Keratinocyte (primary cell): Measurements from ENCODE around the gene CLN3. TPM values are rescaled to one million over a fixed set of nuclear protein-coding genes. Genes with fewer than 3 reads are reported as not detected.

Experiments used
- DNase-seq: peaks from one replicate; pipeline ENCODE4 v3.0.0-alpha.2; 2011; ENCODE audit warnings: low read depth, missing footprints, low spot score
- FAIRE-seq: peaks from 2 replicates; lab custom pipeline; 2011; peaks lifted over from hg19 to GRCh38; lab: Jason Lieb, UNC
- H2AFZ ChIP-seq: 2 replicates; pipeline ENCODE4 v1.6.0; 2012; ENCODE audit warnings: low read length, control low read depth, inconsistent platforms; ENCODE audit not compliant: control insufficient read depth
- H3K27ac ChIP-seq: 2 replicates; pipeline ENCODE4 v1.5.1; 2011; ENCODE audit warnings: low read length; ENCODE audit not compliant: control insufficient read depth, insufficient read depth
- H3K27me3 ChIP-seq: 3 replicates; pipeline ENCODE4 v1.6.0; 2011; ENCODE audit warnings: low read length; ENCODE audit not compliant: control insufficient read depth, insufficient read depth; ENCODE audit errors: extremely low read depth
- H3K36me3 ChIP-seq, 2 experiments: 2 replicates in 1 of 2; 3 replicates in 1 of 2; pipeline ENCODE4 v1.5.1; 2011; ENCODE audit warnings: low read length in 2 of 2, mild to moderate bottlenecking in 1 of 2; ENCODE audit not compliant: control insufficient read depth in 2 of 2, insufficient read depth in 2 of 2; ENCODE audit errors: extremely low read depth in 1 of 2
- H3K4me1 ChIP-seq: 3 replicates; pipeline ENCODE4 v1.5.1; 2011; ENCODE audit warnings: low read length; ENCODE audit not compliant: control insufficient read depth, insufficient read depth; ENCODE audit errors: extremely low read depth
- H3K4me2 ChIP-seq: 3 replicates; pipeline ENCODE4 v1.6.0; 2011; ENCODE audit warnings: low read depth, low read length; ENCODE audit not compliant: control insufficient read depth, insufficient read depth; ENCODE audit errors: extremely low read depth
- H3K4me3 ChIP-seq, 3 experiments: fragments of 200-600 bp in 1 of 3; sonication (generic) in 1 of 3; 2 replicates in 2 of 3; 3 replicates in 1 of 3; pipeline ENCODE4 v1.5.1; 2011 to 2016; ENCODE audit warnings: low read length in 3 of 3, mild to moderate bottlenecking in 3 of 3, control low read depth in 2 of 3, inconsistent platforms in 1 of 3, low read depth in 1 of 3, mixed read lengths in 1 of 3, mixed run types in 1 of 3, moderate library complexity in 1 of 3; ENCODE audit not compliant: control insufficient read depth in 2 of 3, insufficient read depth in 2 of 3; ENCODE audit errors: extremely low read depth in 1 of 3
- H3K79me2 ChIP-seq: 2 replicates; pipeline ENCODE4 v1.6.0; 2012; ENCODE audit warnings: low read length; ENCODE audit not compliant: control insufficient read depth, insufficient read depth
- H3K9ac ChIP-seq: 3 replicates; pipeline ENCODE4 v1.6.0; 2011; ENCODE audit warnings: low read length; ENCODE audit not compliant: control insufficient read depth, insufficient read depth; ENCODE audit errors: extremely low read depth
- H3K9me1 ChIP-seq: 3 replicates; pipeline ENCODE4 v1.6.0; 2011; ENCODE audit warnings: low read length; ENCODE audit not compliant: control insufficient read depth, insufficient read depth; ENCODE audit errors: extremely low read depth
- H3K9me3 ChIP-seq: 2 replicates; pipeline ENCODE4 v1.5.1; 2012; ENCODE audit warnings: low read depth, low read length; ENCODE audit not compliant: control insufficient read depth
- H4K20me1 ChIP-seq: 3 replicates; pipeline ENCODE4 v1.6.0; 2011; ENCODE audit warnings: low read length; ENCODE audit not compliant: control insufficient read depth, insufficient read depth; ENCODE audit errors: extremely low read depth
- CTCF ChIP-seq, 3 experiments: IDR thresholded peaks in 1 of 3; conservative IDR thresholded peaks in 1 of 3; optimal IDR thresholded peaks in 1 of 3; 2 replicates in 2 of 3; 3 replicates in 1 of 3; pipeline versions ENCODE3 to v1.5.1; 2011; ENCODE audit warnings: low read length in 3 of 3, mild to moderate bottlenecking in 3 of 3, moderate library complexity in 2 of 3, control low read depth in 1 of 3, inconsistent platforms in 1 of 3; ENCODE audit not compliant: insufficient read depth in 2 of 3; ENCODE audit errors: extremely low read depth in 1 of 3
- EZH2 ChIP-seq: IDR thresholded peaks from one replicate; pipeline ENCODE4 v1.6.1; 2012; ENCODE audit warnings: inconsistent platforms, mild to moderate bottlenecking, low read length, moderate library complexity
- dilution Hi-C: fragments of 300-500 bp; cut with MboI; formaldehyde crosslinking; loops from one replicate; pipeline ENCODE4 v1.7.0; 2020; ENCODE audit warnings: low sequenced_read_pairs; ENCODE audit not compliant: extremely low pct_ligation_motif_present
- polyA plus RNA-seq, 5 experiments: library from polyadenylated mRNA; depleted of rRNA in 3 of 5; stranded (reverse) in 3 of 5; stranded (forward) in 1 of 5; unstranded in 1 of 5; fragments of >200 nt; gene quantifications; 1 replicate in 1 of 5; 2 replicates in 3 of 5; 3 replicates in 1 of 5; pipeline versions ENCODE4 v1.2.1 to v1.2.3, GENCODE V29; 2011 to 2012; ENCODE audit warnings: missing spikeins in 2 of 5, low read depth in 1 of 5, low replicate concordance in 1 of 5

The CLN3 gene
- polyA plus RNA-seq, 1 donor (not counting 4 experiments of a cell fraction or from before 2014, with no cell fraction given) = 12.6 TPM

GRCh38 chr16:28499854-28500253 is 8.0 kb upstream of the CLN3 start:
- no peak for DNase-seq

DNA sequence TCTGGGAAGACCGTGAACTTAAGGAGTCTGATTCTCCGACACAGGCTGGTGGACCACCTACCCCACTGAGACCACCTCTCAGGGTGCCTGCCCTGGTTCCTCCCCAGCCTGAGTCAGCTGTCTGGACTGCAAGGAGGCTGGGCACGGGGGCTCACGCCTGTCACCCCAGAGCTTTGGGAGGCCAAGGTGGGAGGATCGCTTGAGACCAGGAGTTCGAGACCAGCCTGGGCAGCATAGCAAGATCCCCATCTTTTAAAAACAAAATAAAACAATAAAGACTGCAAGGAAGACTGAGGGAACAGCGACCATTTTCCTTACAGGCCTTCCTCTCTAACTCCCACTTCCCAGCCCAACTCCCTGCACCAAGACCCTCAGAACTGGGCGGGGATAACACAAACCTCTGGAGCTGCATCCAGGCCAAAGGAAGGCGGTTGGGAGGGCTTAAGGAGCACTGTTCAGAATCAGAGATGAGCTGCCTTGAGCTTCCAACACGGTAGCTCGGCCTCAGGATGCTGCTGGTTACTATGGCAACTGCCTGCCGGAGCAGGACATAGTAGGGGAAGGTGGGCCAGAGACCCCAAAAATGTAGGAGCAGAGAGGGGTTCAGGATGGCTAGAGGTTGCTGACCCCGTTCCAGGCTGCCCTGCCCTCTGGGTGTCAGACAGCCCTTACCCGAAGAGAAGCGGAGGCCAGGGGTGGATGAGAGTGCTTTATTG is 7.0 kb upstream of the CLN3 start:
- Histone ChIP-seq H3K27me3 (peaks cover 12% of the 10 kb centered on the region), H3K4me1 (no peaks in the 10 kb centered on the region), H3K9me1 (no peaks in the 10 kb centered on the region), H3K27ac (no peak overlapping the region), H3K9me3 (no peaks in the 10 kb centered on the region), H3K4me3 (no peak overlapping the region), H3K36me3 (no peaks in the 10 kb centered on the region), H3K79me2 (no peaks in the 10 kb centered on the region), H2AFZ (no peak overlapping the region), H4K20me1 (no peaks in the 10 kb centered on the region), H3K4me2 (no peak overlapping the region), H3K9ac (no peak overlapping the region)
- dilution Hi-C loops = no loop called here
- FAIRE-seq (no peak), DNase-seq (no peak)
- no peak for TF ChIP-seq EZH2
- TF ChIP-seq CTCF (optimal IDR thresholded peaks at IDR 0.05 in 1 of 3, IDR thresholded peaks at IDR 0.05 in 1 of 3, conservative IDR thresholded peaks at IDR 0.05 in 1 of 3; ENCODE audit: extremely low read depth in 1 of 3, insufficient read depth in 2 of 3, low read length in 3 of 3) = no peak

More at GRCh38 chr16:28499854-28500253, 8.0 kb upstream of the CLN3 start:
- H3K4me3 ChIP-seq = no peak overlapping the region
- no peaks in the 10 kb centered on the region for H3K4me1 ChIP-seq
- no peak overlapping the region for H3K9ac ChIP-seq
- no peak overlapping the region for H2AFZ ChIP-seq
- no peak for TF ChIP-seq EZH2
- no peak for TF ChIP-seq CTCF (optimal IDR thresholded peaks at IDR 0.05 in 1 of 3, IDR thresholded peaks at IDR 0.05 in 1 of 3, conservative IDR thresholded peaks at IDR 0.05 in 1 of 3; ENCODE audit: extremely low read depth in 1 of 3, insufficient read depth in 2 of 3, low read length in 3 of 3)
- dilution Hi-C loops = no loop called here
- no peaks in the 10 kb centered on the region for H3K36me3 ChIP-seq
- no peak for FAIRE-seq
- H3K9me3 ChIP-seq = no peaks in the 10 kb centered on the region
- H3K27me3 ChIP-seq = peaks cover 14% of the 10 kb centered on the region
- no peaks in the 10 kb centered on the region for H4K20me1 ChIP-seq
- H3K27ac ChIP-seq = no peak overlapping the region
- H3K4me2 ChIP-seq = no peak overlapping the region
- H3K79me2 ChIP-seq = no peaks in the 10 kb centered on the region
- no peaks in the 10 kb centered on the region for H3K9me1 ChIP-seq
